Heart left ventricle (tissue), 16 donors: Measurements from ENCODE around the gene GSTM4. TPM values are rescaled to one million over a fixed set of nuclear protein-coding genes. Genes with fewer than 3 reads are reported as not detected.

Experiments used
- ATAC-seq, 4 donors: fragments of 200-7000 bp; cut with Tn5 transposase; one replicate each; pipeline ENCODE4 v1.9.1; 2020 to 2022; ENCODE audit warnings: moderate library complexity in 4 of 4, mild to moderate bottlenecking in 3 of 4, moderate number of reproducible peaks in 1 of 4
- DNase-seq, 5 donors: peaks; one replicate each; pipeline ENCODE4 v3.0.0-alpha.2; 2020
- H3K27ac ChIP-seq, 12 donors: fragments of 200-600 bp; sonication (generic) in 4 of 12; one replicate each; pipeline versions ENCODE4 v1.5.0 to v1.8.0; 2016 to 2022; ENCODE audit warnings: mild to moderate bottlenecking in 2 of 12
- H3K27me3 ChIP-seq, 9 donors: fragments of 200-600 bp; sonication (generic) in 2 of 9; one replicate each; pipeline versions ENCODE4 v1.5.1 to v1.8.0; 2016 to 2022; ENCODE audit warnings: mild to moderate bottlenecking in 3 of 9
- H3K36me3 ChIP-seq, 9 donors: fragments of 200-600 bp; sonication (generic) in 2 of 9; one replicate each; pipeline versions ENCODE4 v1.5.0 to v1.8.0; 2018 to 2022; ENCODE audit warnings: mild to moderate bottlenecking in 2 of 9
- H3K4me1 ChIP-seq, 12 donors: fragments of 200-600 bp; sonication (generic) in 4 of 12; one replicate each; pipeline versions ENCODE4 v1.5.0 to v1.8.0; 2016 to 2022; ENCODE audit warnings: mild to moderate bottlenecking in 3 of 12
- H3K4me3 ChIP-seq, 12 donors: fragments of 200-600 bp; sonication (generic) in 4 of 12; one replicate each; pipeline versions ENCODE4 v1.5.0 to v1.8.0; 2017 to 2022; ENCODE audit warnings: mild to moderate bottlenecking in 9 of 12, moderate library complexity in 4 of 12
- H3K9me3 ChIP-seq, 12 donors: fragments of 200-600 bp; sonication (generic) in 4 of 12; one replicate each; pipeline versions ENCODE4 v1.5.0 to v1.8.0; 2016 to 2022; ENCODE audit warnings: mild to moderate bottlenecking in 1 of 12
- CTCF ChIP-seq, 12 donors: fragments of 200-600 bp; sonication (generic) in 4 of 12; IDR thresholded peaks; one replicate each; pipeline versions ENCODE4 v1.5.0 to v1.8.0; 2018 to 2022; ENCODE audit warnings: antibody characterized with exemption in 12 of 12, mild to moderate bottlenecking in 5 of 12
- POLR2A ChIP-seq, 2 donors: fragments of 450-650 bp; IDR thresholded peaks; one replicate each; pipeline ENCODE4 v1.6.1; 2017; ENCODE audit warnings: antibody characterized with exemption in 2 of 2, mild to moderate bottlenecking in 2 of 2, moderate library complexity in 2 of 2
- WGBS, 4 donors: extraction: QIAGEN DNeasy Blood & Tissue Kit in 2 of 4; methylation state at CpG; one replicate each; pipeline versions ENCODE4 v1.1.5 to v1.1.7; 2013 to 2018; 5-methylcytosine and 5-hydroxymethylcytosine counted together
- intact Hi-C, 10 donors: fragments of 100-400 bp; cut with DNase I; formaldehyde crosslinking; loops; one replicate each; pipeline versions ENCODE4 v1.11.1 to v1.14.2; 2022
- polyA plus RNA-seq, 2 donors: library from polyadenylated mRNA; stranded (reverse); fragments of 200-250 nt; gene quantifications; one replicate each; pipeline ENCODE4 v1.2.3, GENCODE V29; 2013
- total RNA-seq, 9 donors: library from RNA; depleted of rRNA in 2 of 9; stranded (reverse); fragments of >200 nt in 2 of 9; fragmentation: NEBNext Ultra II Directional in 3 of 9; extraction: Animal tissue kit (Norgen Biotek cat#: 25700) in 3 of 9; gene quantifications; one replicate each; pipeline versions ENCODE4 v1.1.0 to v1.2.4, GENCODE V29; 2016 to 2023
- donor health status: ischemic (EF 13 %, LVEDD 7.1; RV severe dilation, severe dysfunction).
- donor health status: healthy with polysubstance abuse.
- donor health status: DM: no; HTN: yes; CAD: no.
- donor health status: DM: no; HTN: no; CAD: no.
- donor health status: ischemic (EF 25% LVEDD 6.9; RV normal size, moderate dysfunction).
- donor health status: ischemic (EF 25% LVEDD 5.7; RV mildly dilated, moderate dysfunction).
- donor health status: healthy.
- donor health status: DM: yes; HTN: yes; CAD: no.
- donor health status: ischemic (EF 35%, LVEDD 5.7; RV mildly dilated, moderate dysfunction).
- donor health status: nonischemic (EF 11% LVEDD 7.7; RV severe dilation, severe dysfunction).
- donor health status: DM: yes; HTN: yes; CAD: no.
- donor health status: PGD.
- donor health status: ischemic (EF 29% LVEDD 5.4; RV normal size, mild dysfunction).
- donor health status: nonischemic (EF 23%, LVEDD 6.1; RV moderate dilation, normal function).

The GSTM4 gene
- total and polyA plus RNA-seq, 11 donors = 21.7 to 48.4 (median 42.1) TPM

- H3K9me3 ChIP-seq = no peaks in the 10 kb centered on the region
- intact Hi-C loops = loop anchor here in 3 of 10 donors (5.0 kb wide), 1 partner anchor 77 kb away; the partner anchor contains the start of gene GNAI3 (in 3 of the 3)
- H3K4me3 ChIP-seq = no peak overlapping the region
- peaks cover 0 to 37% (median 28%) of the 10 kb centered on the region in 9 donors for H3K36me3 ChIP-seq
- DNase-seq (peak in 1 of 5 donors; percentile 55), ATAC-seq (no peak)
- peak overlapping the region in 1 of 12 donors; percentile 52 for H3K27ac ChIP-seq
- H3K4me1 ChIP-seq = peaks cover 0 to 51% (median 28%) of the 10 kb centered on the region in 12 donors
- WGBS, 4 donors = 63 to 80% (median 77%) methylated on average over 4 to 17 of the region's 17 CpGs
- TF ChIP-seq CTCF (IDR thresholded peaks at IDR 0.05) (no peak), POLR2A (IDR thresholded peaks at IDR 0.05) (no peak)
- H3K27me3 ChIP-seq = no peaks in the 10 kb centered on the region
These were observed 31.5 kb upstream of the GSTM4 start for GRCh38 chr1:109624201-109625010.

- DNase-seq (peak in 1 of 5 donors; percentile 55), ATAC-seq (no peak)
- H3K9me3 ChIP-seq = no peaks in the 10 kb centered on the region
- intact Hi-C loops = loop anchor here in 2 of 10 donors (5.0 kb wide), 1 partner anchor 78 kb away; the partner anchor contains the start of gene GNAI3 (in 2 of the 2)
- H3K4me1 ChIP-seq = peaks cover 0 to 47% (median 24%) of the 10 kb centered on the region in 12 donors
- WGBS, 4 donors = 87 to 94% (median 91%) methylated on average over 12 to 16 of the region's 16 CpGs
- H3K36me3 ChIP-seq = peaks cover 0 to 45% (median 31%) of the 10 kb centered on the region in 9 donors
- no peak overlapping the region for H3K4me3 ChIP-seq
- H3K27ac ChIP-seq = no peak overlapping the region
- H3K27me3 ChIP-seq = no peaks in the 10 kb centered on the region
- TF ChIP-seq POLR2A (IDR thresholded peaks at IDR 0.05) = no peak
- no peak for TF ChIP-seq CTCF (IDR thresholded peaks at IDR 0.05)
These were observed 30.7 kb upstream of the GSTM4 start for GRCh38 chr1:109625176-109625575.

- intact Hi-C loops = loop anchor here in 2 of 10 donors (5.0 kb wide), 1 partner anchor 79 kb away; the partner anchor contains the start of gene GNAI3 (in 2 of the 2)
- DNase-seq (peak in 1 of 5 donors; percentile 54), ATAC-seq (no peak)
- H3K4me3 ChIP-seq = no peak overlapping the region
- no peak overlapping the region for H3K27ac ChIP-seq
- H3K9me3 ChIP-seq = no peaks in the 10 kb centered on the region
- peaks cover 0 to 47% (median 22%) of the 10 kb centered on the region in 12 donors for H3K4me1 ChIP-seq
- H3K36me3 ChIP-seq = peaks cover 0 to 49% (median 35%) of the 10 kb centered on the region in 9 donors
- WGBS, 4 donors = 78 to 85% (median 80%) methylated on average over 31 to 32 of the region's 32 CpGs
- H3K27me3 ChIP-seq = no peaks in the 10 kb centered on the region
- TF ChIP-seq CTCF (IDR thresholded peaks at IDR 0.05) = no peak
- no peak for TF ChIP-seq POLR2A (IDR thresholded peaks at IDR 0.05)
These were observed 30.0 kb upstream of the GSTM4 start for GRCh38 chr1:109625601-109626560.
